22Rv1 (cell line): ENCODE data around the gene SLC35F4.

Source experiments
- CTCF ChIP-seq: fragments of 450-650 bp; IDR thresholded peaks from 2 replicates; pipeline ENCODE4 v1.5.1; 2017; ENCODE audit warnings: mild to moderate bottlenecking
- ZFX ChIP-seq: fragments of 450-650 bp; IDR thresholded peaks from 2 replicates; pipeline ENCODE4 v1.6.1; 2017; ENCODE audit warnings: antibody characterized with exemption, borderline replicate concordance

GRCh38 chr14:57748279-57748678 is 117.6 kb downstream of the SLC35F4 start:
- TF ChIP-seq CTCF (no peak), ZFX (no peak)
